Liver (tissue), 3 donors: ENCODE measurements around the gene TTLL12.
"Not testable (repeated sequence)": the region's sequence is repeated elsewhere in the genome, so short reads cannot be mapped to it uniquely, and the experiment has no call there.

Experiments used
- CTCF ChIP-seq: fragments of 150-350 bp; IDR thresholded peaks from 2 replicates; pipeline ENCODE4 v1.5.1; 2017; ENCODE audit warnings: improper control_type of control experiment, low read depth, low read length; ENCODE audit not compliant: missing input control
- JUND ChIP-seq, 2 donors: IDR thresholded peaks; 2 replicates each; pipeline ENCODE4 v1.6.1; 2016; ENCODE audit warnings: antibody characterized with exemption in 2 of 2
- SP1 ChIP-seq: IDR thresholded peaks from 2 replicates; pipeline ENCODE4 v1.6.1; 2018; ENCODE audit warnings: antibody characterized with exemption, mild to moderate bottlenecking
- TAF1 ChIP-seq: conservative IDR thresholded peaks from 2 replicates; pipeline ENCODE4 v1.6.1; 2016; ENCODE audit warnings: antibody characterized with exemption, mild to moderate bottlenecking
- donor health status: healthy.
- donor health status: healthy.

- TF ChIP-seq SP1; TAF1; CTCF; JUND (IDR thresholded peaks at IDR 0.05): not testable (repeated sequence)
Observed at GRCh38 chr22:43146332-43146731, 40.6 kb downstream of the TTLL12 start.
